HepG2 (cell line): Measurements from ENCODE around the gene RTEL1. TPM values are rescaled to one million over a fixed set of nuclear protein-coding genes. Genes with fewer than 3 reads are reported as not detected.
A peak's percentile ranks its signal among the peaks of the same experiment; 100 is the strongest.

Experiments used
- ARID3A ChIP-seq: IDR thresholded peaks from 2 replicates; pipeline ENCODE4 v1.6.1; 2012; ENCODE audit warnings: low read depth, low read length, improper control_type of control experiment
- DDIT3 ChIP-seq: sonication (generic); formaldehyde crosslinking; IDR thresholded peaks from 2 replicates; pipeline ENCODE4 v1.4.0; 2020; ENCODE audit warnings: mild to moderate bottlenecking, missing genetic modification reagents
- DPF2 ChIP-seq: sonication (generic); formaldehyde crosslinking; IDR thresholded peaks from 2 replicates; pipeline ENCODE4 v1.4.0; 2020; ENCODE audit warnings: mild to moderate bottlenecking, low read depth, missing genetic modification reagents, borderline replicate concordance
- HHEX ChIP-seq: IDR thresholded peaks from 2 replicates; pipeline ENCODE4 v1.6.1; 2016; ENCODE audit warnings: control low read depth
- KDM1A ChIP-seq: IDR thresholded peaks from 2 replicates; pipeline ENCODE4 v1.6.1; 2016; ENCODE audit warnings: missing compliant biosample characterization
- PHF20 ChIP-seq: sonication (generic); formaldehyde crosslinking; IDR thresholded peaks from 2 replicates; pipeline ENCODE4 v1.5.0; 2020; ENCODE audit warnings: mild to moderate bottlenecking, missing genetic modification reagents
- PLSCR1 ChIP-seq: sonication (generic); formaldehyde crosslinking; IDR thresholded peaks from 2 replicates; pipeline ENCODE4 v1.5.0; 2020; ENCODE audit warnings: missing genetic modification reagents, mild to moderate bottlenecking, borderline replicate concordance
- RBM39 ChIP-seq: fragments of 200-400 bp; formaldehyde crosslinking; IDR thresholded peaks from one replicate; pipeline ENCODE4 v1.6.1; 2018; ENCODE audit warnings: antibody characterized with exemption, mild to moderate bottlenecking, low read depth, low read length; ENCODE audit not compliant: poor library complexity, severe bottlenecking
- TBX3 ChIP-seq: fragments of 450-650 bp; IDR thresholded peaks from 2 replicates; pipeline ENCODE4 v1.6.1; 2017; ENCODE audit warnings: antibody characterized with exemption, mild to moderate bottlenecking, inconsistent platforms, borderline replicate concordance
- U2AF2 ChIP-seq: fragments of 200-400 bp; formaldehyde crosslinking; IDR thresholded peaks from 2 replicates; pipeline ENCODE4 v1.6.1; 2017; ENCODE audit warnings: low read depth, mild to moderate bottlenecking, low read length
- ZBED4 ChIP-seq: sonication (generic); formaldehyde crosslinking; IDR thresholded peaks from 2 replicates; pipeline ENCODE4 v1.4.0; 2020; ENCODE audit warnings: missing genetic modification reagents, borderline replicate concordance
- ZFP90 ChIP-seq: sonication (generic); formaldehyde crosslinking; IDR thresholded peaks from 2 replicates; pipeline ENCODE4 v1.8.0; 2022; ENCODE audit warnings: missing genetic modification reagents, mild to moderate bottlenecking, inconsistent platforms, borderline replicate concordance
- ZMYM3 ChIP-seq: sonication (generic); formaldehyde crosslinking; IDR thresholded peaks from 2 replicates; pipeline ENCODE4 v1.5.1; 2020; ENCODE audit warnings: mild to moderate bottlenecking, missing genetic modification reagents
- ZNF20 ChIP-seq: sonication (generic); formaldehyde crosslinking; IDR thresholded peaks from 2 replicates; pipeline ENCODE4 v1.4.0; 2020; ENCODE audit warnings: mild to moderate bottlenecking, moderate library complexity, missing genetic modification reagents
- ZNF589 ChIP-seq: sonication (generic); formaldehyde crosslinking; conservative IDR thresholded peaks from 2 replicates; pipeline ENCODE4 v1.8.0; 2022; ENCODE audit warnings: mild to moderate bottlenecking, moderate library complexity, missing genetic modification reagents
- ZNF678 ChIP-seq: sonication (generic); formaldehyde crosslinking; IDR thresholded peaks from 2 replicates; pipeline ENCODE4 v1.4.0; 2020; ENCODE audit warnings: mild to moderate bottlenecking, missing genetic modification reagents
- ZNF749 ChIP-seq: sonication (generic); formaldehyde crosslinking; IDR thresholded peaks from 2 replicates; pipeline ENCODE4 v1.8.0; 2022; ENCODE audit warnings: mild to moderate bottlenecking, missing genetic modification reagents, moderate library complexity, borderline replicate concordance
- polyA plus RNA-seq, 8 experiments: library from polyadenylated mRNA; depleted of rRNA in 3 of 8; stranded (reverse) in 7 of 8; unstranded in 1 of 8; fragments of >200 nt; fragmentation: Illumina TruSeq in 4 of 8; extraction: Trizol in 4 of 8; gene quantifications; 2 replicates each; pipeline versions ENCODE4 v1.2.1 to v1.2.3, GENCODE V29; 2011 to 2016; ENCODE audit warnings: low read depth in 4 of 8, missing spikeins in 1 of 8, mixed read lengths in 1 of 8; ENCODE audit not compliant: insufficient read depth in 1 of 8
- total RNA-seq, 5 experiments: library from RNA; depleted of rRNA; stranded (reverse); fragments of >200 nt; fragmentation: Illumina TruSeq; extraction: Trizol; gene quantifications; 2 replicates each; pipeline ENCODE4 v1.2.3, GENCODE V29; 2016; ENCODE audit warnings: low read depth in 1 of 5
- TF ChIP-seq, protein P1 (sequence below): sonication (generic); formaldehyde crosslinking; conservative IDR thresholded peaks from 2 replicates; pipeline ENCODE4 v1.5.0; 2020; ENCODE audit warnings: missing genetic modification reagents
- TF ChIP-seq, protein P2 (sequence below): sonication (generic); formaldehyde crosslinking; conservative IDR thresholded peaks from 2 replicates; pipeline ENCODE4 v1.4.0; 2020; ENCODE audit warnings: missing genetic modification reagents

RTEL1 gene
- total and polyA plus RNA-seq, 2 of the 13 experiments (the other 11 are each of a cell fraction or from before 2014, with no cell fraction given), result 21.8 to 36.4 TPM

- TF ChIP-seq ZBED4 (peak; percentile 70), HHEX (CRISPR knock-in tag) (peak; percentile 54), ZMYM3 (CRISPR knock-in tag) (no peak), KDM1A (CRISPR knock-in tag) (no peak), ARID3A (no peak), ZNF749 (CRISPR knock-in tag) (peak; percentile 91; the same call in 1 of the 2 replicates), ZNF589 (CRISPR knock-in tag) (no peak), DDIT3 (CRISPR knock-in tag) (0 out of 2 replicates have a peak, but pooled peaks have one; percentile 48), PLSCR1 (CRISPR knock-in tag) (peak; percentile 1; the same call in 1 of the 2 replicates), DPF2 (no peak), ZNF20 (peak; percentile 68; the same call in 1 of the 2 replicates), PHF20 (CRISPR knock-in tag) (peak; percentile 98), TBX3 (no peak), ZFP90 (CRISPR knock-in tag) (peak; percentile 98), U2AF2 (peak; percentile 84; the same call in 1 of the 2 replicates), RBM39 (peak; percentile 90), ZNF678 (CRISPR knock-in tag) (no peak; the same call in 1 of the 2 replicates)
- TF ChIP-seq, protein P1, sequence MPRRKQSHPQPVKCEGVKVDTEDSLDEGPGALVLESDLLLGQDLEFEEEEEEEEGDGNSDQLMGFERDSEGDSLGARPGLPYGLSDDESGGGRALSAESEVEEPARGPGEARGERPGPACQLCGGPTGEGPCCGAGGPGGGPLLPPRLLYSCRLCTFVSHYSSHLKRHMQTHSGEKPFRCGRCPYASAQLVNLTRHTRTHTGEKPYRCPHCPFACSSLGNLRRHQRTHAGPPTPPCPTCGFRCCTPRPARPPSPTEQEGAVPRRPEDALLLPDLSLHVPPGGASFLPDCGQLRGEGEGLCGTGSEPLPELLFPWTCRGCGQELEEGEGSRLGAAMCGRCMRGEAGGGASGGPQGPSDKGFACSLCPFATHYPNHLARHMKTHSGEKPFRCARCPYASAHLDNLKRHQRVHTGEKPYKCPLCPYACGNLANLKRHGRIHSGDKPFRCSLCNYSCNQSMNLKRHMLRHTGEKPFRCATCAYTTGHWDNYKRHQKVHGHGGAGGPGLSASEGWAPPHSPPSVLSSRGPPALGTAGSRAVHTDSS (CRISPR knock-in tag), result peak; percentile 99
- TF ChIP-seq, protein P2, sequence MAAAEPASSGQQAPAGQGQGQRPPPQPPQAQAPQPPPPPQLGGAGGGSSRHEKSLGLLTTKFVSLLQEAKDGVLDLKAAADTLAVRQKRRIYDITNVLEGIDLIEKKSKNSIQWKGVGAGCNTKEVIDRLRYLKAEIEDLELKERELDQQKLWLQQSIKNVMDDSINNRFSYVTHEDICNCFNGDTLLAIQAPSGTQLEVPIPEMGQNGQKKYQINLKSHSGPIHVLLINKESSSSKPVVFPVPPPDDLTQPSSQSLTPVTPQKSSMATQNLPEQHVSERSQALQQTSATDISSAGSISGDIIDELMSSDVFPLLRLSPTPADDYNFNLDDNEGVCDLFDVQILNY, result peak; percentile 97
These were observed at the start of gene RTEL1 (continued) for GRCh38 chr20:63657937-63658748.
